A549 (cell line): ENCODE data around the gene KRT34.

Experiments
- HOXB13 ChIP-seq: fragments of 250-450 bp; sonication (Bioruptor Pico); IDR thresholded peaks from 2 replicates; pipeline ENCODE4 v1.5.0; 2020; ENCODE audit warnings: low read depth, mild to moderate bottlenecking, moderate library complexity
- NFE2L2 ChIP-seq: fragments of 150-350 bp; conservative IDR thresholded peaks from 2 replicates; pipeline ENCODE4 v1.6.1; 2014; ENCODE audit warnings: low read length
- PHF8 ChIP-seq: fragments of 200-600 bp; sonication (generic); IDR thresholded peaks from 2 replicates; pipeline ENCODE4 v1.6.1; 2016; ENCODE audit warnings: low read depth, mild to moderate bottlenecking, antibody characterized with exemption, moderate library complexity, borderline replicate concordance
- POLR2A ChIP-seq: IDR thresholded peaks from 2 replicates; pipeline ENCODE4 v1.6.1; 2012; ENCODE audit warnings: mild to moderate bottlenecking, low read length
- TF ChIP-seq, protein P1 (sequence below): fragments of >200 bp; sonication (Bioruptor Twin); formaldehyde crosslinking; IDR thresholded peaks from 3 replicates; pipeline ENCODE4 v1.5.1; 2016

GRCh38 chr17:41377546-41377945, 4.6 kb downstream of the KRT34 start:
- TF ChIP-seq, protein P1, sequence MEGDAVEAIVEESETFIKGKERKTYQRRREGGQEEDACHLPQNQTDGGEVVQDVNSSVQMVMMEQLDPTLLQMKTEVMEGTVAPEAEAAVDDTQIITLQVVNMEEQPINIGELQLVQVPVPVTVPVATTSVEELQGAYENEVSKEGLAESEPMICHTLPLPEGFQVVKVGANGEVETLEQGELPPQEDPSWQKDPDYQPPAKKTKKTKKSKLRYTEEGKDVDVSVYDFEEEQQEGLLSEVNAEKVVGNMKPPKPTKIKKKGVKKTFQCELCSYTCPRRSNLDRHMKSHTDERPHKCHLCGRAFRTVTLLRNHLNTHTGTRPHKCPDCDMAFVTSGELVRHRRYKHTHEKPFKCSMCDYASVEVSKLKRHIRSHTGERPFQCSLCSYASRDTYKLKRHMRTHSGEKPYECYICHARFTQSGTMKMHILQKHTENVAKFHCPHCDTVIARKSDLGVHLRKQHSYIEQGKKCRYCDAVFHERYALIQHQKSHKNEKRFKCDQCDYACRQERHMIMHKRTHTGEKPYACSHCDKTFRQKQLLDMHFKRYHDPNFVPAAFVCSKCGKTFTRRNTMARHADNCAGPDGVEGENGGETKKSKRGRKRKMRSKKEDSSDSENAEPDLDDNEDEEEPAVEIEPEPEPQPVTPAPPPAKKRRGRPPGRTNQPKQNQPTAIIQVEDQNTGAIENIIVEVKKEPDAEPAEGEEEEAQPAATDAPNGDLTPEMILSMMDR = no peak
- TF ChIP-seq POLR2A (no peak), PHF8 (no peak), HOXB13 (CRISPR knock-in tag) (no peak), NFE2L2 (no peak)
